ENCODE data around the gene ESRRA. TPM values are rescaled to one million over a fixed set of nuclear protein-coding genes. Genes with fewer than 3 reads are reported as not detected.
A peak's percentile ranks its signal among the peaks of the same experiment; 100 is the strongest.

ESRRA gene
- total and polyA plus RNA-seq, 10 of the 15 experiments (the other 5 are each of a cell fraction or from before 2014, with no cell fraction given): 0.32 to 48.9 (median 12.6) TPM

DNA sequence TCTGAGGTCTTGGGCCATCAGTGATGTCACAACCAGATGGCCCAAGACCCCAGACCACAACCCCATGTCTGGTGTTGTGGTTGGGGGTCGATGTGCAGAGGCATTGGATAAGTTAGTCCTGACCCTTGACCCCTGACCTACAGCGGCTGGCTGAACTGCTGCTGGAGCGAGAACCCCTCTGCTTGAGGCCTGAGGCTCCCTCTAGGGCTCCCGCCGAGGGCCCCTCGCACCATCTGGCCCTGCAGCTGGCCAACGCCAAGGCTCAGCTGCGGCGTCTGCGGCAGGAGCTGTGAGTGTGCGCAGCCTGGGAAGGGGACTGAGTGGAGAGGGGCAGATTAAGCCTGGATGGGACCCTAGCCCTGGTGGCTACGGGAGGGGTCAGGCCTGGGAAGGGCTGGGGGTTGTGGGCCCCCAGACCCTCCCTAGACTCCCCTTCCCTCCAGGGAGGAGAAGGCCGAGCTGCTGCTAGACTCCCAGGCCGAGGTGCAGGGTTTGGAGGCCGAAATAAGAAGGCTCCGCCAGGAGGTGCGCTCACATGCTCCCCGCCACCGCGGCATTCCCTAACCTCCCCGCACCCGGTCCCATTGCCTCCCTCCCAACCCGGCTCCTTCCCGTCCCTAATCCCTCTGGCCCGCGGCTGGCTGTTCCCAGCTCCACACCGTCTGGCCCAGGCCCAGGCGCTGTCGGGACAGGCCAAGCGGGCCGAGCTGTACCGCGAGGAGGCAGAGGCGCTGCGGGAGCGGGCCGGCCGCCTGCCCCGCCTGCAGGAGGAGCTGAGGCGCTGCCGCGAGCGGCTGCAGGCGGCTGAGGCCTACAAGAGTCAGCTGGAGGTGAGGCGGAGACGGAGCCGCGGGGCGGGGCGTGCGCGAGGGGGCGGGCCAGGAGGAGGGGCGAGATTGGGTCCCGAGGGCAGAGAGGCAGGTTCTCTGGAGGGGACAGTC lies 36.8 kb downstream of the ESRRA start:
- Histone ChIP-seq H3K4me3 (peak overlapping the region; percentile 45; the same call in 1 of the 2 replicates), H3K9ac (ENCODE audit: control insufficient read depth, insufficient read depth, low read length) (no peak overlapping the region; the same call in 1 of the 2 replicates), H3K79me2 (ENCODE audit: control insufficient read depth, insufficient read depth, low read length) (peaks cover 24% of the 10 kb centered on the region), H3K4me2 (ENCODE audit: control insufficient read depth, insufficient read depth) (peak overlapping the region; percentile 100), H3K9me3 (replicated peaks; ENCODE audit: control insufficient read depth, insufficient read depth, low read length) (no peaks in the 10 kb centered on the region), H4K20me1 (ENCODE audit: control insufficient read depth, insufficient read depth) (no peaks in the 10 kb centered on the region; the same call in 1 of the 2 replicates), H3K27me3 (replicated peaks in 1 of 2; ENCODE audit: control insufficient read depth in 2 of 2, insufficient read depth in 2 of 2, low read length in 1 of 2) (no peaks in the 10 kb centered on the region), H3K27ac (ENCODE audit: control insufficient read depth, insufficient read depth) (no peak overlapping the region), H3K36me3 (ENCODE audit: control insufficient read depth in 2 of 2, insufficient read depth in 2 of 2, low read length in 1 of 2) (peaks cover 8 to 13% of the 10 kb centered on the region in 2 experiments; a peak in 3 of 4 replicates), H3K4me1 (ENCODE audit: control insufficient read depth, insufficient read depth, low read length) (peaks cover 24% of the 10 kb centered on the region), H2AFZ (ENCODE audit: control insufficient read depth, low read depth, low read length) (no peak overlapping the region)
- POLR2A ChIA-PET: interaction anchor here (0.6 to 2.3 kb wide), 8 partner anchors 11 to 437 kb away, joined by 3 to 17 read pairs (median 3); partner anchors contain the start of genes PRDX5, SF1 and TRMT112
- FAIRE-seq (no peak), ATAC-seq (peak; percentile 78), DNase-seq (ENCODE audit: low read depth, low spot score) (no peak)
- CTCF ChIA-PET: interaction anchor here (0.6 to 14.7 kb wide), 12 partner anchors 10 to 108 kb away, joined by 3 to 228 read pairs (median 7); partner anchors contain the start of genes ESRRA, PRDX5 and TRMT112
- RAD21 ChIA-PET (ENCODE audit: unreplicated experiment): interaction anchor here (0.9 to 3.9 kb wide), 6 partner anchors 10 to 70 kb away, joined by 3 to 53 read pairs (median 12); partner anchors contain the start of genes PRDX5 and TRMT112
- intact Hi-C loops (cut with micrococcal nuclease; ENCODE audit: unreplicated experiment) (no loop called here), in situ Hi-C loops (cut with MboI) (no loop called here)
- WGBS (ENCODE audit: insufficient coverage, insufficient replicate concordance, low lambda C conversion rate, missing lambda C conversion rate): 45% methylated on average over 42 of the region's 55 CpGs
- no TSS peak for BruUV-seq (replicated peaks)
- SMC1A ChIA-PET (ENCODE audit: uncharacterized antibody, unreplicated experiment): interaction anchor here (0.6 to 3.9 kb wide), 9 partner anchors 7 to 396 kb away, joined by 3 to 28 read pairs (median 3); partner anchors contain the start of genes PRDX5 and TRMT112
- TF ChIP-seq RELB (IDR thresholded peaks at IDR 0.05; ENCODE audit: low read depth) (no peak), HDGF (IDR thresholded peaks at IDR 0.05) (0 out of 2 replicates have a peak, but pooled peaks have one; percentile 8), EP300 (IDR thresholded peaks at IDR 0.05; ENCODE audit: borderline replicate concordance in 1 of 2, control insufficient read depth in 1 of 2, low read depth in 2 of 2, low read length in 2 of 2) (no peak), STAT3 (IDR thresholded peaks at IDR 0.05; ENCODE audit: low read depth, low read length) (no peak), RFX5 (IDR thresholded peaks at IDR 0.05; ENCODE audit: low read depth, low read length) (no peak), HCFC1 (IDR thresholded peaks at IDR 0.05; ENCODE audit: low read length) (no peak), IRF4 (IDR thresholded peaks at IDR 0.05; ENCODE audit: low read depth, low read length) (no peak), SRF (IDR thresholded peaks at IDR 0.05; ENCODE audit: low read depth in 2 of 2, low read length in 2 of 2) (no peak), CREM (IDR thresholded peaks at IDR 0.05; ENCODE audit: low read depth) (no peak), RCOR1 (conservative IDR thresholded peaks at IDR 0.05; ENCODE audit: low read depth, low read length) (no peak), IKZF1 (conservative IDR thresholded peaks at IDR 0.05) (0 out of 2 replicates have a peak, but pooled peaks have one; percentile 35), TBL1XR1 (IDR thresholded peaks at IDR 0.05; ENCODE audit: low read depth, low read length) (no peak), SMARCA5 (IDR thresholded peaks at IDR 0.05) (no peak), POU2F2 (IDR thresholded peaks at IDR 0.05; ENCODE audit: borderline replicate concordance, low read depth, low read length) (no peak), HDAC6 (IDR thresholded peaks at IDR 0.05; ENCODE audit: unreplicated experiment) (no peak), SPI1 (IDR thresholded peaks at IDR 0.05; ENCODE audit: borderline replicate concordance, insufficient read depth, low read depth, low read length) (no peak), BHLHE40 (IDR thresholded peaks at IDR 0.05; ENCODE audit: borderline replicate concordance in 1 of 2, low read depth in 2 of 2, low read length in 1 of 2) (peak in 1 of 2 experiments; percentile 43; a peak in 2 of 4 replicates)
- TF ChIP-seq, protein P1, sequence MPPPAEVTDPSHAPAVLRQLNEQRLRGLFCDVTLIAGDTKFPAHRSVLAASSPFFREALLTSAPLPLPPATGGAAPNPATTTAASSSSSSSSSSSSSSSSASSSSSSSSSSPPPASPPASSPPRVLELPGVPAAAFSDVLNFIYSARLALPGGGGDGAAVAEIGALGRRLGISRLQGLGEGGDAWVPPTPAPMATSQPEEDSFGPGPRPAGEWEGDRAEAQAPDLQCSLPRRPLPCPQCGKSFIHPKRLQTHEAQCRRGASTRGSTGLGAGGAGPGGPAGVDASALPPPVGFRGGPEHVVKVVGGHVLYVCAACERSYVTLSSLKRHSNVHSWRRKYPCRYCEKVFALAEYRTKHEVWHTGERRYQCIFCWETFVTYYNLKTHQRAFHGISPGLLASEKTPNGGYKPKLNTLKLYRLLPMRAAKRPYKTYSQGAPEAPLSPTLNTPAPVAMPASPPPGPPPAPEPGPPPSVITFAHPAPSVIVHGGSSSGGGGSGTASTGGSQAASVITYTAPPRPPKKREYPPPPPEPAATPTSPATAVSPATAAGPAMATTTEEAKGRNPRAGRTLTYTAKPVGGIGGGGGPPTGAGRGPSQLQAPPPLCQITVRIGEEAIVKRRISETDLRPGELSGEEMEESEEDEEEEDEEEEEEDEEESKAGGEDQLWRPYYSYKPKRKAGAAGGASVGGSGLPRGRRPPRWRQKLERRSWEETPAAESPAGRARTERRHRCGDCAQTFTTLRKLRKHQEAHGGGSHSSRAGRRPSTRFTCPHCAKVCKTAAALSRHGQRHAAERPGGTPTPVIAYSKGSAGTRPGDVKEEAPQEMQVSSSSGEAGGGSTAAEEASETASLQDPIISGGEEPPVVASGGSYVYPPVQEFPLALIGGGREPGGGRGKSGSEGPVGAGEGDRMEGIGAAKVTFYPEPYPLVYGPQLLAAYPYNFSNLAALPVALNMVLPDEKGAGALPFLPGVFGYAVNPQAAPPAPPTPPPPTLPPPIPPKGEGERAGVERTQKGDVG (CRISPR knock-in tag; IDR thresholded peaks at IDR 0.05): no peak
